Activated CD8-positive, alpha-beta memory T cell treated with anti-CD3 and anti-CD28 coated beads, Interleukin-2, amount 50 U/mL, for 4 hours (primary cell): Measurements from ENCODE around the gene PYGB.
"Not testable (repeated sequence)": the region's sequence is repeated elsewhere in the genome, so short reads cannot be mapped to it uniquely, and the experiment has no call there.

Experiments
- DNase-seq: peaks from one replicate; pipeline ENCODE4 v3.0.0-alpha.2; 2020

PYGB gene

DNA sequence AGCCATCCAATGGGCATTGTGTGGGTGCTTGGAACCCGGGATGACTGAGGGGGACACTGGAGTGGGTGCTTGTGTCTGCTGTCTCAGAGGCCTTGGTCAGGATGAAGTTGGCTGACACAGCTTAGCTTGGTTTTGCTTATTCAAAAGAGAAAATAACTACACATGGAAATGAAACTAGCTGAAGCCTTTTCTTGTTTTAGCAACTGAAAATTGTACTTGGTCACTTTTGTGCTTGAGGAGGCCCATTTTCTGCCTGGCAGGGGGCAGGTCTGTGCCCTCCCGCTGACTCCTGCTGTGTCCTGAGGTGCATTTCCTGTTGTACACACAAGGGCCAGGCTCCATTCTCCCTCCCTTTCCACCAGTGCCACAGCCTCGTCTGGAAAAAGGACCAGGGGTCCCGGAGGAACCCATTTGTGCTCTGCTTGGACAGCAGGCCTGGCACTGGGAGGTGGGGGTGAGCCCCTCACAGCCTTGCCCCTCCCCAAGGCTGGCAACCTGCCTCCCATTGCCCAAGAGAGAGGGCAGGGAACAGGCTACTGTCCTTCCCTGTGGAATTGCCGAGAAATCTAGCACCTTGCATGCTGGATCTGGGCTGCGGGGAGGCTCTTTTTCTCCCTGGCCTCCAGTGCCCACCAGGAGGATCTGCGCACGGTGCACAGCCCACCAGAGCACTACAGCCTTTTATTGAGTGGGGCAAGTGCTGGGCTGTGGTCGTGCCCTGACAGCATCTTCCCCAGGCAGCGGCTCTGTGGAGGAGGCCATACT, 49.4 kb downstream of the PYGB start:
- DNase-seq: no peak

DNA sequence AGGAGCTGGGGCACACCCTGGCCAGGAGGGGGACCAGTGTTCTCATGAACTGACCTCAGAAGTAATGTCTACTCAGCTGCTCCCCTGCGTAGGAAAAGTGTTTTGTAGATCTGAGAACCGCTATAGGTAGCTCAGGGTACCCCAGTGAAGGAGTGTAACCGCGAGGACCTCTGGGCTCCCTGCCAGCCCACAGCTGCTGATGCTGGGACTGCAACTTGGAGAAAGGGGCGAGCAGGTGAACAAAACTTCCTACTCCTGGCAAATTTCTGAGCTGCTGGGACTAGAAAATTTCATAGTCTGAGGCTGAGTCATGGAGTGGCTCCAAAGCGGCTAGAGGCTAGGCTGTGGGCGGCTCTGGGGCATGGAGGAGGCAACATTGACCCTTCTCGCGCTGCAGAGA, 51.9 kb downstream of the PYGB start:
- DNase-seq: no peak

DNA sequence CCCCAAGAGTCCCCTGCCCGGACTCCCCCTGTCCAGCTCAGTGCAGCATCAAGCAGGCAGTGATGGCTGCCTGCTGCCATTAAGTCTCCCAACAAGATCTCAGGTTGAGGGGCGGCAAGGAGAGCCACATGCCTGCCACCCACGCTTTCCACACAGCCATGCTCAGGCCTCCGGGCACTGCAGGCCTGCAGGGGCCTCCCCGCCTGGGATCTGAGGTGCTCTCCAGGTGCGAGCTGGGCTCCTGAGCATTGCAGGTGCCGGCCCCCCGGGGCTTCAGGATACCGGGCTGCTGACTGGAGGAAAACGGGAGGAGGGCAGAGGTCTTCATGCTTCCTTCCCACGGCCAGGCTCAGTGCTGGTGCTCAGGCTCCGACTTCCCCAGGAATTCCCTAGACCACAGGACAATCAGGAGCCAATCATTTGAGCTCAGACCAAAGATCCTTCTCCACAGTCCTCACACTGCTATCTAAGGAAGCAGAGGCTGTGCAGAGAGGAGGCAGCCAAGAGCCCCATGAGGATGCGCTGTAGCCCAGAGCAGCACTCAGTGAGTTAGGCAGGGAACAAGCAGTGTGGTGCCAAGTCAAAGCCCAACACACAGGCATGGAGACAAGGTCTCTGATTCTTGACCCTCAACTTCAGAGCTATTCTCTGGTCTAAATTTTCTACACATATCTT, 52.7 kb downstream of the PYGB start:
- no peak for DNase-seq

DNA sequence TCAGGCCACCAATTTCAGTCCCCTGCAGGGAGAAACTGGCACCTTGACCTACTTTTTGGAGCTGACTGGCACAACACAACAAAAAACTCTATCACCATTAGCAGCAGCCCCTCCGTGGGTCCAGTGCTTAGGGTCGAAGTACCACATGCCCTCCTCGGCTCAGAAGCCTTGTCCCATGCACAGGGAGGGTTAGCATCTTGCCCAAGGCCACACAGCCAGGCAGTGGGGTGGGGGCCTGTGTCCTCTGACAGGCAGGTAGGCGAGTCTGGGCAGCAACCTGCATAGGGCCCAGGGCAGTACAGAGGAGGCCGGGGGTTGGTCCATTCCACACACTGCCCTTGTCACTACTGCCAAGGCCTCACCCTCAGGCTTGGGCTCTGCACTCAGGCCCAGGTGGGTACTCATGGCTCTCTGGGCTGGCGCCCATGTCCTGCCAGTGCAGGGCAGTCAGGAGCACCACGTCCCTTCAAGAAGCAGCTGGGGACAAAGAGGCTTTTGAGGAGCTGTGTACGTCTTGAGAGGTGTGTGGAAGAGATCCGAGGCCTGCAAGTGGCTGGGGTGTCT, 53.6 kb downstream of the PYGB start:
- no peak for DNase-seq

DNA sequence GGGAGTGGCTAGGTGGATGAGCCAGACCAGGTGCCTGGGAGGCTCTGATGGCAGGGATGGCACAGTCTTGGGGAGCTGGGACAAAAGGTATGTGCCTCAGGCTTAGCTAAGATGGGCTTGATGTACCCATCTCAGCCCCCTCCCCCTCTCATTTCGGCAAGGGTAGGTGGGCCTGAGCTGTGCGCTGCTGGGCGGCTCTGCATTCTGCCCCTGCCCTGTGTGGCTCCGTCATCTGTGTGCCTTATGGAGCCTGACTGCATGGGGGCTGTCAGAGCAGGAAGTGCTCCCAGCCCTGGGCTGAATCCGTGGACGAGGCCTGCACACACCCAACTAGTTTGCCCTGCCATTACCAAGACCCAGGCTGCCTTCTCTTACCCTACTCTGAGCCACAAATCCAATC, 54.7 kb downstream of the PYGB start:
- no peak for DNase-seq

DNA sequence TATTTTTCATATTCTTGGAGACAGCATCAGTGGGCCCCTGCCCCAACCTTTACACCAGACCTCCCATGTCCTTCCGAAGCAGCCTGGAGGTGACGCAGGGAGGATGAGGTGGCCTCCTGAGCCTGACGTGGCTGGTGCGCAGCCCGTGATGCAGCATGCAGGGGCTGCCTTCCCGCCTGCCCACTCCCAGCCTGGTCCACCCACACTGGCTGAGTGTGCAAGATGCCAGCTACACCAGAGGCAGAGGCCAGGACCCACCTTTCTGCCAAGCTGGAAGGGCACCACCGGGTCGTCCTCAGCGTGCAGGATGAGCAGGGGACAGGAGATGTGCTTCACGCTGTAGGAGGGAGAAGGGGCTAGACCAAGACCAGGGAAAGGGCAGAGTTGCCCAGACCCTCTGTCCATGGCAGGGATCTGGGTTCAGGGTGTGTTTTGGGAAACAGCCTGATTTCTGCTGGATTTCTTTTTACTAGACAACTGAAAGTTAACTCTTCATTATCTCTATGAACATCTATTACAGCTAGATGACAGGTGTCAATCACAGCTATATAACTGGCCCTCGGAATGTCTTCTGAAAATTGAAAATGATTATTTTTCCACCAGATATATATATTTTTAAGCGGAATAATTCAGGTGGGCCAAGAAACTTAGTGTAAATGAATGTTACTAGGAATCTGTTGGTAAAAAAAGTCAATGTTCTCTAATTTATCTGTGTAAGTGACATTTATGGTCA, 55.6 kb downstream of the PYGB start:
- DNase-seq: no peak

DNA sequence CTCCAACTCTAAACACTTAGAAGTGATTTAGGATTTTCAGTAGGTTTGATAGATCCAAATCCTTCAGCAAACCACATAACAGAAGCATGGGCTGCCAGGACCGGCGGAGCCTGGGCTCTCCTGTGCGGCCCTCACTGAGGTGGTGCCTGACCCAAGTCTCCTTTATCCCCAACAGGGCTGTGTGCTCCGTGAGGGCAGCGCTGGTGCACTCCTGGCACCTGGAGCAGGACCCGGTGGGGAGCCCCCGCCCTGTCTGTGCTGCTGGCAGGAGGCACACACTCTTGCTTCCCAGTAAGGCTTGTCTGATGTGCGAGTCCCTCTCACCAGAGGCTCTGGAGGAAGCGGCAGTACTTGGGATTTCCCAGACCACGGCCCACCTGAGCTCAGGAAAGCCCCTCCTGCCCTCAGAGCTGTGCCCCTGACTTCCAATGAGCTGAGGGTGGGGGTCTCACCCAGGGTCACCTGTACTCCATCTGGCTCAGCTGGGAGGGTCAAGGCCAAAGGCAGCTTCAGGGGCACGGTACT, 56.2 kb downstream of the PYGB start:
- DNase-seq: no peak

DNA sequence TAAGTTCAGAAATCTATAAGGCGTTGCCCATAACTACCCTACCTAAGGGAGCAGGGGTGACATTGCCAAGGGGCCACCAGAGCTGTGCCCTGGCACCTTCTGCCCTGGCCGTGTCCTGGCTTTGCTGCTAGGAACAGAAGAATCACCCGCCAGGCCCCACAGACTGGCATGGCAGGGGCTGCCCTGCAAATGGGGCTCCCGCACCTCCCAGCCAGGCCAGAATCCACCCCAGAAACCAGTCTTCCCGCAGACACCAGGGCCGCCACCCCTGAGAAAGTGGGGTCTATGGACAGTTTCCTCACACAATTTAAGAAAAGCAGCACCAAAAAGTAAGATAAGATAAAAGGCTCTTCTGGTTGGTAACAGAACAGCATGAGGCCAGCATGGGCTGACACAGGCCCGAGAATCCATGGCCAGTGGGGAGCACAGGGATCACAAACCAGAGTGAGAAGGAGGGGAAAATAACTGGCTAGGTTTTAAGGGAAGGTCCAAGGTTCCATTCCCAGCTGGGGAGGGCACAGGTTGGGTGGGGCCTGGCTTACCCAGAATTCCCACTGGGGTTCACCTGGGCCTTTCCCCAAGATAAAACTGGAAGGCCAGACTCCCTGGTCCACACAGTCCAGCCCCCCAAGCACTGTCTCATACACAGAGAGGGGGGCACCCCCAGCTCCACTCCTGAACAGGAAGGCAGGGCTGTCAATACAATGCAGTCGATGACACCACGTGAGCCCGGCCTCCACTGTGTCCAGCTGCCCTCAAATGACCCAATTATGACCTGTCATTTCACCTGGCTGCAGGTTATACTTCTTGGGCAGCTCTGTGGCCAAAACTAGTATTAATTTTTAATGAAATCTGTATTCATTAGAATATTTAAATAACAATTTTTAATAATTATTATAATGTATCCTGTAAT, 59.4 kb downstream of the PYGB start:
- no peak for DNase-seq

DNA sequence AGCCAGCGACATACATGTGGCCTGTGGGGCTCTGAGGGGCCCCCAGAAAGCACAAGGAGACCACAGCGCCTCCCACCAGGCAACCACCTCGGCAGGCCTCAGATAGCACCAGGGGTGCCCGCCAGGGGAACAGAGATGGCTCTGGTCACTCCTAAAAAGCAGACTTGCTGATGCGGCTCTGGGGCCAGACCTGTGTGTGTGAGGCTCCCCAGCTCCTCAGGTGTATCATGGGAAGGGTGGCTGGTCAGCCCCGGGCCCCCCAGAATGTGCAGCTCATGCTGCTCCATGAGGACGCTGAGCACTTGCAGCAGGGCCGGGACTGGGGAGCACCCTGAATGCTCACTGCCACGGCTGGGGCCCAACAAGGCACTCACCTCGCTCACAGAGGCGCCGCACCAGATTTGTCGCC, 60.2 kb downstream of the PYGB start:
- no peak for DNase-seq

DNA sequence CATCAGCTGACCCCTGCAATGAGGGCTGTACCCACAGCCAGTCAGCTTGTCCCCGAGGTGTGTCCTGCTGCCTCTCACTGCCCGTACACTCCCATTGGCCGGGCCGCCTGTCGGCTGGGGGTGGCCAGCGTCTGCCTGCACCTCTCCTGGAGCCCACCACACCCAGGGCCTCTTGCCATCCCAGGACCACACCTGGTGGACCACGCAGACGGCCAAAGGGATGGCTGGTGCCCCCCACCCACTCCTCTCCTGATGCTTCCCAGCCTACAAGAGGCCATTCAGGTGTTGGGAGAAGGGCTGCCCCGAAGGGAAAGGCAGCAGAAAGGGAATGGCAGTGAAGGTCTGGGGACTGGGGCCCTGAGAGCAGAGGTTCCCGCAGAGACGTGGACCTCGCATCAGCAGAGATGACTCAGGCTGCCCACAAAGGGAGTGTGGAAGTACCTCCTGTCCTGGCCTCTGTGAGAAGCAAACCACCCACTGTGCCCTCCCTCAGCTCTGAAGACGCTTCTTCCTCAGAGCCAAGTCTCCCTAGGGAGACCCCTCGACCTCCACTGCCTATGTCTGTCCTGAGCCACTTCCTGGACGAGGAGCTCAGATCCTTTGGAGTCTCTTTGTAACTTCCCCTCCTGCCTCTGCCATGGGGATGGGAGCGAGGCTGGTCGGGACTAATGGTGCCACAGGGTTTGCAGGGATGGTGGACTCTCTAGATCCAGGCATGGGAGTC, 60.9 kb downstream of the PYGB start:
- no peak for DNase-seq

DNA sequence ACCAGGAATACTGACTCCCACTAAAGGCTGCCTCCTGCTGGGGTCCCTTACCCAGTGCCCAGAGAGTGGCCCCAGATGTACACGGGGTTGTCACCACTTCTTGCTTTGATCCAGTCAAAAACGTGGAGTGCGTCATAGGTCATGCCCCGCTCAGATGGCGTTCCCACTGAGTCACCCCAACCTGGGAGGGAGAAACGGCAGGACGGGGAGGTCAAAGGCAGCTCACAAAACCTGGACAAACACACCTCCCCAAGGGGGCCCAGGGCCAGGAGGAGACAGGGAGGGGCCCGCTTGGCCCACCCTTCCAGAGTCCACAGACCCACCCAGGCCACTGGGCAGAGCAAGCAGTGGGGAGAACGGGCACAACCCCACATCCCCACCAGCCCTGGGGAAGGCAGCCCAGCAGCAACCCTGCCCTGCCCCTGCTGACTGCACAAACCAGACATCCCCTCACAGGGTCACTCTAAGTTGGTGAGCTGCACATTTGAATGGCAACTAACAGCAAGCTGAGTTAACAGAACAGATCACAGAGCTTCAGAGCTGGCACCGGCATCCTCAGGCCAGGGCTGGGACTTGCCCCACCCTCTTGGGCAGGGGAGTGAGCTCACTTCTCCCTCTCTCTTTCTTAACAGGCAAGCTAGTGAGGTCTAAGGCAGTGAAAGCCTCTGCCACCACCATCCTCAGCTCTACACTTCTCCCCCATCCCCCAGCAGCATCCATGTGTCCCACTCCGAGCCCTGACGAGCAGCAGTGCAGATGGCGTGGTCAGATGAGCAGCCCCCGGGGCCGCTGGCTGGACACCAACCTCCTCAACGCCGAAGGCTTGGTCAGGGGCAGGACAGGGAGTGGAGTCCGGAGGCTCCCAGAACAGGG, 61.7 kb downstream of the PYGB start:
- DNase-seq: no peak

DNA sequence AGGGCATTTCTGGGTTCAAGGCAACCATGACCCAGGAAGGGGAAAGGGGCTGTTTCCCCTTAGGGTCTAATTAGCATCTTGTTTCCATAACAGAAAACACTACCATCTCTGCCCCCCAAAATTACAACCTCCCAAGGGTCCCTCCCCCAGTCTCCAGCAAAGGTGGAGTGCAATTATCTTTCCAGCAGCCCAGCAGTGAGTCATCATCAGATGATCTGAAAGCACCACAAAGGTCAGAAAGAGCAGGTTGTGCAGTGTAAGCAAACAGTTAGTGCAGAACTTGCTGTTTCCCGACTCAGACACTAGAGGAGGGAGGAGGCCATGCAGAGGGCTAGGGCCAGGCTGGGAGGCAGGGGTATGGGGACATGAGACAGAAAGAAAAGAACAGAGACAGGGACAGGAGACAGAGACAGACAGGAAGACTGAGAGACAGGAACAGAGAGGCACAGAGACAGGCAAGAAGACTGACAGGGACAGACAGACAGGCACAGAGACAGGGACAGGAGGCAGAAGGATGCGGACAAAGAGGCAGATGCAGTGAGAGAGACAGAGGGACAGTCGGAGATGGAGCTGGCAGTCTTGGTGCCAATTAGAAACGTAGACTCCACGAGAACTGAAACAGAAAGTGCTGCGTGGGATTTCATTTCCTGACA, 62.5 kb downstream of the PYGB start:
- DNase-seq: peak; percentile 35

DNA sequence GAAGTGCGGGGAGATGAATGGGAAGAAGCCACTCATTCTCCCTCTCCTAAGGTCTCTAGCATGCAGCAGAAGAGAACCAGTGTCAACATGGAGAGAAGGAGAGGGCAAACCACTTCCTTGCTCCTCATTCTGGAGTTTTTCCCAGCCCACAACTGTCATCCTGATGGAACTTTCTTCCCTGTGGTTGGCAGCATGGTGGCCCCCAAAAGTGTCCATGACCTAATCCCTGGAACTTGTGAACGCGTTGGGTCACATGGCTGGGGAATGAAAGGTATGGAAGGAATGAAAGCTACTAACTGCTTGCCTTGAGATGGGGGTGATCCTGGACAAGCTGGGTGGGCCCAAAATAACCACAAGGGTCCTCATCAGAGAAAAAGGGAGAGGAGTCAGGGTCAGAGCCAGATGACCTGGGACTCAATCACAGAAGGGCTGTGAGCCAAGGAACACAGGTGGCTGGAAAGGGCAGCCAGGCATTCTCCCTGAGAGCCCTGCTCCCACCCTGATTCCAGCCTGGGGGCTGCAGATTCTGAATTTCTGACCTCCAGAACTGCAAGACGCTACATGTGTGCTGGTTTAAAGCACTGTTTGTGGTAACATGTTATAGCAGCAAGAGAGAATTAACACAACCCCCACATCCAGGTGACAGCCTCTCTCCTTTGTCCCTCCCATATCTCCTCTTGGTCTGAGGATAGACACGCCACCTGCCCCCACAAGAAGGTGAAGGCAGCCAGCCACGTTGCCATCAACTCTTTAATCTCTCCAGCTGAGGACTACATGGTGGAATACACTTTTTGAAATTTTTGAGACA, 63.2 kb downstream of the PYGB start:
- peak; percentile 3 for DNase-seq

DNA sequence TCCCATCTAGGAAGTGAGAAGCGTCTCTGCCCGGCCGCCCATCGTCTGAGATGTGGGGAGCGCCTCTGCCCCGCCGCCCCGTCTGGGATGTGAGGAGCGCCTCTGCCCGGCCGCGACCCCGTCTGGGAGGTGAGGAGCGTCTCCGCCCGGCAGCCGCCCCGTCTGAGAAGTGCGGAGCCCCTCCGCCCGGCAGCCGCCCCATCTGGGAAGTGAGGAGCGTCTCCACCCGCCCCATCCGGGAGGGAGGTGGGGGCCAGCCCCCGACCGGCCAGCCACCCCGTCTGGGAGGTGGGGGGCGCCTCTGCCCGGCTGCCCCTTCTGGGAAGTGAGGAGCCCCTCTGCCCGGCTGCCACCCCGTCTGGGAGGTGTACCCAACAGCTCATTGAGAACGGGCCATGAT, 64.8 kb downstream of the PYGB start:
- not testable (repeated sequence) for DNase-seq

DNA sequence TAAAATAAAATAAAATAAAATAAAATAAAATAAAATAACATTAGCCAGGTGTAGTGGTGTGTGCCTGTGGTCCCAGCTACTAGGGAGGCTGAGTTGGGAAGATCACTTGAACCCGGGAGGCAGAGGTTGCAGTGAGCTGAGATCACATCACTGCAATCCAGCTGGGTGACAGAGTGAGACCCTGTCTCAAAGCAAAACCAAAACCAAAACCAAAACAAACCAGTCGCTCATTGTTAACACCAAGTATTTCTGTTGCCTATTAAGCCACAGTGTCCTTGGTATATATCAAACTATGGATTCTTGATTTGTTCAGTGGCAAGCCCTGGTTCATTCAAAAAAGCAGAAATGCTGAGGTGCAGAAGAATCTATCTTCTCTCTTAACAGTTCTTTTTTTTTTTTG, 65.7 kb downstream of the PYGB start:
- no peak for DNase-seq

DNA sequence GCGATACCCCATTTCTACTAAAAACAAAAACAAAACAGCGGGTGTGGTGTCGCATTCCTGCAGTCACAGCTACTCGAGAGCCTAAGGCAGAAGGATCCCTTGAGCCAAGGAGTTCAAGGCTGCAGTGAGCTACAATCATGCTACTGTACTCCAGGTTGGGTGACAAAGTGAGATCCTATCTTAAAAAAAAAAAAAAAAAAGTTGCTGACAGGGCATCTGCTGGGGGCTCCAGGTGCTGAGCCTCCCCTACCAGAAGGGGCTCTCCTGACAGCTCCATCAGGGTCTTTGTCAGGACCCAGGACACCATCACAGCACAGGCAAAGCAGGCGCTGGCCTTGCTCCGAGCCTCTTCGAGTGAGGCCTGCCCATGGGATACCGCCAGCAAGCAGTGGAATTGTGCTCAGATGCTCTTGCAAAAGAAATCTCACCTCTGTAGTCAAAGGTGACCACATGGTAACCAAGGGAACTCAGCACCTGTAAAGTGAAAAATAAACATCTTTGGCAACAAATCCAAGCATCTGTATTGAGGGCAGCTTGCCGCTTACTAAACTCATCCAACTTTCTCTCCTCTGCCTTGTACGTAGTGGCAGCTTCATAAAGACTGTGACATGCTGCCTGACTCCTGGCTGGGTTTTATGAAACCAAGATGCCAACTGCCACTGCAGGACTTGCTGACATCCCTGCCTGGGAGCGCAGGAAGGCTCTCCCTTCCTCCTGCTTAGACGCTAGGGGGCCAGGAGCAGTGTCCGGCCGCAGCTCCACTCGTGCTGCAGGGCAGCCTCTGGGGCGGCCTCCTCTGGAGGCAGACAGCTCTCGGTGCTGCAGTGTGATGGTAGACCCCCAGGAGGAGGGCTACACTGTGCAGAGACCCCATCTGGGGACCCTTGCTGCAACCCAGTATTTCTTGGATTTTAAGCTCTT, 66.9 kb downstream of the PYGB start:
- peak; percentile 0 for DNase-seq

DNA sequence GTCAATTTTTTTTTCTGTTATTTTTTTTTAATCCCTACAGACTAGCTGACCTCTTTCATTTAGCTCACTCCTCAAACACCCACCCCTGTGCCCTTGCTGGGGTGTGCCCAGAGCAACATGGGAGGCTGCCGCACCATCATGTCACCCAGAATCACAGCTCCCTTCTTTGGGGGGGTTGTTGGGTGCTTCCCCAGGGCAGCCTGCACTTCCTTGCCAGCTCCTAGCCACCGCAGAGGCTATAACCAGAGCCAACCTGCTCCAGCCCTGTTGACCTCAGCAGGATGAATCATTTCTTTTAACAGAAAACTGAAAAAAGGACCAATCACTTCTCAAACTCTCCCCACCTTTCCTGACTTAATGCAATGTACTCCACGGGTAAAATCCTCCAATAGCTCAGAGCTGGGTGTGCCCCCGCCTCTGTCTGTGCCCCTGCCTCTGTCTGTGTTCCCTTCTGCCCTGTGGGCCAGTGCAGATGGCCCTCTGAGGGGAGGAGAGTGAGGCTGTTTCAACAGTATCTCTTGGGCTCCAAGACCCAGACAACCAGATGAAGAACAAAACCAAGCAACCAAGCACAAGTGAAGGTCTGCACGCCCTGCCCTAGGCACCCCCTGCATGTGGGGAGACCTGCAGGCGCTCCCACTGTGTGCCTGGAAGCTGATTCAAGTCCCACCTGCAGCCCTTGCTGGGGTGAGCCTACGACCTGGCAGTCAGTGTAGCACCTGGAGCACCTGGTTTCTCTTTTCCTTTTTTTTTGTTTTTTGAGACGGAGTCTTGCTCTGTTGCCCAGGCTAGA, 67.7 kb downstream of the PYGB start:
- peak; percentile 6 for DNase-seq
